GM18951 (cell line): ENCODE data around the gene UBE2D4.
A peak's percentile ranks its signal among the peaks of the same experiment; 100 is the strongest.

Experiments used
- POLR2A ChIP-seq: IDR thresholded peaks from 4 replicates; pipeline ENCODE4 v1.6.1; 2011; ENCODE audit warnings: mild to moderate bottlenecking; ENCODE audit not compliant: insufficient read length, insufficient read depth; ENCODE audit errors: extremely low read depth
- in situ Hi-C: fragments of 300-500 bp; cut with MboI; formaldehyde crosslinking; loops from one replicate; pipeline ENCODE4 v1.12.0; 2022; ENCODE audit warnings: low sequenced_read_pairs, mixed read lengths, inconsistent platforms; ENCODE audit not compliant: unreplicated experiment

UBE2D4 gene

GRCh38 chr7:43925984-43926797, at the start of gene UBE2D4:
UBE2D4 (plus strand) TSS chr7:43926436; CDS start chr7:43926533, 97 bp downstream.
- TF ChIP-seq POLR2A: peak; percentile 99
- in situ Hi-C loops: no loop called here

GRCh38 chr7:43876976-43877745, 49.1 kb upstream of the UBE2D4 start:
- TF ChIP-seq POLR2A: no peak
- in situ Hi-C loops: no loop called here

GRCh38 chr7:43877968-43878864, 48.0 kb upstream of the UBE2D4 start:
- no peak for TF ChIP-seq POLR2A
- in situ Hi-C loops: no loop called here

- in situ Hi-C loops: no loop called here
- TF ChIP-seq POLR2A: no peak
Measured at GRCh38 chr7:43878867-43879266, 47.4 kb upstream of the UBE2D4 start.

DNA sequence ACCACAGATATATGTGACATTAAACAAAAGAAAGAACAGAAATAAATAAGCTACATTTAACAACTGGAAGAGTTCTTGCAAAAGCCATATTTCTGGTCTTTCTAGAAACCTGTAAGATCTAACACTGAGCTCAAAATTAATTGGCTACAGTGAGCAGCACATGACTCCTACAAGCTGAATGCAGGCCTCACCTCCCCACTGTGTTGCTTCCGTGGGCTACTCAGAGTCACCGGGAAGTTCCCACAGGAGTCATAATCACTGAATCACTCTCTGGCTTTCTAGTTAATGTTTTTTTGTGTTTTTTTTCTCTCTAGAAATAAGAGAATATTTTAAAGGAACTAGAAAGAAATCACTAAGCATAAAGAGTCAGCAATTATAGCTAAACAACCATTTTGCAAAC, 46.8 kb upstream of the UBE2D4 start:
- in situ Hi-C loops: no loop called here
- TF ChIP-seq POLR2A: no peak

- TF ChIP-seq POLR2A: no peak
Measured at GRCh38 chr7:43880596-43880995, 45.6 kb upstream of the UBE2D4 start.

GRCh38 chr7:43884209-43884608, 42.0 kb upstream of the UBE2D4 start:
- TF ChIP-seq POLR2A: no peak
- in situ Hi-C loops: no loop called here

More at GRCh38 chr7:43880596-43880995, 45.6 kb upstream of the UBE2D4 start:
- in situ Hi-C loops: no loop called here

DNA sequence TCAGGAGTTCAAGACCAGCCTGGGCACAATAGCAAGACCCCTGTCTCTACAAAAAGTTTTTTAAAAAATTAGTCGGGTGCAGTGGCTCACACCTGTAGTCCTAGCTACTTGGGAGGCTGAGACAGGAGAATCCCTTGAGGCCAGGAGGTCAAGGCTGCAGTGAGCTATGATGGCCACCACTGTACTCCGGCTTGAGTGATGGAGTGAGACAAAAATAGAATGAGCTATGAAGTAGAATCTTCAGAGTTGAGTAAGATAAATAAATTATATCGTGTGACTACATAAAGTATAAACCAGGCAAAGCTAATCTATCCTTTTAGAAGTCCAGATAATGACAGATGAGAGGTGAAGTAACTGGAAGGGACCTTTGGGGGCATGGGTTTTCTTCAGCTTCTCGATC, 41.6 kb upstream of the UBE2D4 start:
- no peak for TF ChIP-seq POLR2A

DNA sequence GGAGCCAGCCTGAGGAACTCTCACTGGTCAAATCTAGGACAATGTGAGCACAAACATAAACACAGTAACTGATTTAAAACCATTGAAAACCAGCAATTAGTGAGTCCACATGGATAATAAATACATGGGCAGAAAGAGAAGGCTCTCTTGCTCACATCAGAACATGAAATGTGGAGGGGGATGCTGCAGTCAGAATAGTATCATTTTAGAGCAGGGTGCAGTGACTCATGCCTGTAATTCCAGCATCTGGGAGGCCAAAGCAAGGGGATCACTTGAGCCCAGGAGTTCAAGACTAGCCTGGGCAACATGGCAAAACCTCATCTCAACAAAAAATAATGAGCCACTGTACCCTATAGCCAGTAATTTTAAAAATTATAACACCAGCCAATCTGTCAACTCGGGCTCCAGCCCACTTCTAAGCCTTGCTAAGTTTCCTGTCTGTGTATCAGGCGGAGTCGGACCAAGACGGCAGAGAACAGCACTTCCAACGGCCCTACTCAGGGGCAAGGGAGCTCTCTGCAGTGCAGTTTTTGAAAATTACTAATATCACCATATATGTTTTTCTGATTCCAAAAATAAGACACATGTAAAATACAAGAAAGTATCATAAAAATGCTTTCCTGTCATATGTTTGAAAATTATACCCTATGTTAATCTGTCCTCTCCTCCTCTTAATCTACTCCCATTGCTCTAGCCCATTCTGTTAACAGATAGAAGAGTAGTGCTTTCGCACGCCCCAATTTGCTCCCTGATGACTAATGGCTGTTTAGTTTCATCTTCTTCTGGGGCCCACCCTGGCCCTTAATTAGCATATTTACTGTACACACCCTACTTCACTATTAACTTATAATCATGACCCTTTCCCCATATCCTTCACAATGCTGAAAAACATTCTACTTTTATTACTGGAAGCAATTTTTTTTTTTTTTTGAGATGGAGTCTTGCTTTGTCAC, 37.0 kb upstream of the UBE2D4 start:
- in situ Hi-C loops: no loop called here
- TF ChIP-seq POLR2A: no peak

More for the DNA sequence above, 41.6 kb upstream of the UBE2D4 start:
- in situ Hi-C loops: no loop called here

DNA sequence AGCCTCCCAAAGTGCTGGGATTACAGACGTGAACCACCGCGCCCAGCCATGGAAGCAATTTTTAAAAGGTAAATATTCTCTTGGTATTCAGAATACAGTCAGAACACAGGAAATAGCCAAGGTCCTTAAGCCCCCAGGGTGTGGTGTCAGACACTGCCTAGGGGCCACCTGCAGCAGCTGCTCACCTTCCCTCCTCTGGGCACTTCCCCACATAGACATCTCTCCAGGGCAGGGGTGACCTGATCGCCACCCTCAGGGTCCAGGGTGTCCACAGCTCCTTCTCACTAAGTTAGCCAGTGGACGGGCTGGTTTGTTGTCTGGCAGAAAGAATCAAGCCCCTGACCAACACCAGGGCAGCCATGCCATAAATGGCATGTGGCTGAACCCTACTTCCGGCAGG, 35.8 kb upstream of the UBE2D4 start:
- TF ChIP-seq POLR2A: no peak
- in situ Hi-C loops: no loop called here

GRCh38 chr7:43891069-43891955, 34.9 kb upstream of the UBE2D4 start:
- in situ Hi-C loops: no loop called here

More at GRCh38 chr7:43891069-43891955, 34.9 kb upstream of the UBE2D4 start:
- TF ChIP-seq POLR2A: no peak
